CD4-positive, alpha-beta T cell treated with Interleukin-15 for 1 hour (primary cell): Measurements from ENCODE around the gene CCDC102A.
A peak's percentile ranks its signal among the peaks of the same experiment; 100 is the strongest.
"Not testable (repeated sequence)": the region's sequence is repeated elsewhere in the genome, so short reads cannot be mapped to it uniquely, and the experiment has no call there.

ENCODE experiments used
- DNase-seq: peaks from one replicate; pipeline ENCODE4 v3.0.0-alpha.2; 2020

CCDC102A gene

DNA sequence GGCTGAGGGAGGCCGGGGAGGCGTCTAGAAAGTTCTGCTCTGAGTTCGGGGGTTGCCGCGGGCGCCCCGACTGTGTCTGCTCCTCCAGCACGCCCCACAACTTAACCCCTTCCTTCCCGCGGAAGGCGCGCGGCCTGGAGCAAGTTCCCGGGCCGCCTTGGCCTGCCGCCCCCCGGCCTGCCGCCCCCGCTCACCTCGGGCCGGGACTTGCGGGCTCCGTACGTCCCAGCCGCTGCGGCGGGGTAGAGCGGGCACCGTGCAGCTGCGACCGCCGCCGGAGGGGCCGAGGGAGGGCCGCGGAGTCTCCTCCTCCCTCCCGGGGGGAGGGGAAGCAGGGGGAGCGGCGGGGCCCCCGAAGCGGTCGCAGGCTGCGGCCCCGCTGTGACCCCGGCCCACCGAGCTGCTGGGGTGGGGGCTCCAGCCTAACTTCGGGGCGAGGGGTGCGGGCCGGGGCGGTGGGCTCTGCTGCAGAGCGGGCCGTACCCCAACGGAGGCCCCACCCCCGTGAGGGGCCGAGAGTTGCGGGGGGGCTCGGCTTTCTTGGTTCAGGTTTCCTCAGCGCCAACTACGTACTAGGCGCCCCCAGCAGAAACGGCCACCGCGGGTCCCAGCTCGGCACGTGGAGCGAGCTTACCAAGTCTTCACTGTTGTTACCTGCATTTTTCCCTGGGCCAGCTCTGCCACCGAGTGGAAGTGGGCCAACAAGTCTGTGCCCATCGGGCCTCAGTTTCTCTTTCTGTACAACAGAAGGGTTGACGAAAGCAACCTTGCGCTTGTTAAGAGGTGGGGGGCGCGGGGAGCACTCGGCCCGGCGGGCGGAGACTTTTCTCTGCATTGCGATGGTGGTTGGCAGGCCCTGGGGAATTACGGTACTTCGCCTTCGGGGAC is at the start of gene CCDC102A:
Gene CCDC102A (minus strand): TSS at position 266 of the 888 bp plus-strand sequence. CDS start 7,394 bp downstream, outside the sequence.
- DNase-seq: peak; percentile 59

DNA sequence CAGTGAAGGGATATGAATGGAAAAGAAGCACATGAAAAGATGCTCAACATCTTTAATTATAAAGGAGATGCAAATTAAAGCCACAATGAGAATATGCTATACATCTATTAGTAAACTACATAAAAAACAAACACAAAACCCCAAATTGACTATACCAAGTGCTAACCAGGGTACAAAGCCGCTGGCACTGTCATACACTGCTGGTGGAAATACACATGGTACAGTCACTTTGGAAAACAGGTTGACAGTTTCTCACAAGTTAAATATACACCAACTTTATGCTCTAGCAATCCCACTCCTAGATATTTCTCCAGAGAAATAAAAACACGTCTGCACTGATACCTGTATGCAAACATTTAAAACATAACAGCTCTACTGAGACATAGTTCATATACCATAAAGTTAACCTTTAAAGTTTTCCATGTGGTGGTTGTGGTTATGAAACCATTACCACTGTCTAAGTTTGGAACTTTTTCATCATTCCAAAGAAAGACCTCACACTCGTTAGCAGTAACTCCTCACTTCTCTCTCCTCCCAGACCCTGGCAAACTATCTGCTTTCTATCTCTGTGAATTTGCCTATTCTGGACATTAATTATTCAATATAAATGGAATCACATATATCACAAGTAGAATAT is 48.8 kb upstream of the CCDC102A start:
- DNase-seq: no peak

DNA sequence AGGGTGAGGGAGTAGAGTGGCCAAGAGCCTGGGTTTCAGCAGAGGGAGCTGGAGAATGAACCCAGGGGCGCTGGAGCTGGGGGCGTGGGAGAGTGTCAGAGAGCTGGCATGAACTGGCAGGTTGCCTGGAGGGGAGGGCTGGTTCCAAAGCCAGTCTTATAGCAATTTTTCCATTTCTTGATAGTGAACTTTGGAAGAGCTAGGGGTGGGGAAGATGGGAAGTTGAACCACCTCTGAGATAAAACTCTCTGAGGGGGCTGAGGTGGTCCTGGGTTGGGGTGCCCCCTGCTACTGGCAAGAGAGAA is 42.9 kb upstream of the CCDC102A start:
- DNase-seq: no peak

DNA sequence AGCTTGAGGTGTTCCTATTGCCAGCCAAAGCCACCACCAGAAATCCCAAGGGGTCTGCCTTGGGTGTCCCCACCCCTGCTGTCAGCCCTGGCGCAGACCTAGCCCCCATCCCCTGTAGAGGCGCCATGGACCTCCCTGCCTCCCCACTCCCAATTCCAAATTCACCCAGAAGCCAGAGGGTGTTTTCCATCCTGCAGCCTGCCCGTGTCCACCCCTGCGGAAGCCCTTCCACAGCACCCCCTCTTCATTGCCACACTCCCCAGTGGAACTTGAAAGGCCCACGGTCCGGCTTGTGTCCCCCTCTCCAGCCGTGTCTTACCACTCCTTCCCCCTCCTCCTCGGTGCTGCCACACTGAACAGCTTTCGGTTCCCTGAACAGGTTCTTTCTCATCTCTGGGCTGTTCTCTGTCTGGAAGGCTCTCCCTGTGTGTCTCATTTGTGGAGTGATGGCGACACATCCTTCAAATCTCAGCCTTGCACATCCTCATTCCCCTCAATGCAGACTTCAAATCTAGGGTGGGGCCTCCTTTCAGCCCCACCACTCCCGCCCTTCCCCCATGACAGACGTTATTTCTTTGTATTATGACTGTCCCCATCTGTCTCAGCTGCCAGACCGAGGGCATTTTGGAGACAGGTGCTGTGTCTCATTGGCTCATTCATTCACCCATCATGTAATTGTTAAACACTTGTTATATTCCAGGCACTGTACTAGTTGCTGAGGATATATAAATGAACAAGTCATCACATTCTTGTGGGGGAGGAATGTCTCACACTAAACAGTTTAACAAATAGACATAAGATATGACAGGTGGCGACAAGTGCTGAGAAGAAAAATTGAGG is 42.4 kb upstream of the CCDC102A start:
- no peak for DNase-seq

DNA sequence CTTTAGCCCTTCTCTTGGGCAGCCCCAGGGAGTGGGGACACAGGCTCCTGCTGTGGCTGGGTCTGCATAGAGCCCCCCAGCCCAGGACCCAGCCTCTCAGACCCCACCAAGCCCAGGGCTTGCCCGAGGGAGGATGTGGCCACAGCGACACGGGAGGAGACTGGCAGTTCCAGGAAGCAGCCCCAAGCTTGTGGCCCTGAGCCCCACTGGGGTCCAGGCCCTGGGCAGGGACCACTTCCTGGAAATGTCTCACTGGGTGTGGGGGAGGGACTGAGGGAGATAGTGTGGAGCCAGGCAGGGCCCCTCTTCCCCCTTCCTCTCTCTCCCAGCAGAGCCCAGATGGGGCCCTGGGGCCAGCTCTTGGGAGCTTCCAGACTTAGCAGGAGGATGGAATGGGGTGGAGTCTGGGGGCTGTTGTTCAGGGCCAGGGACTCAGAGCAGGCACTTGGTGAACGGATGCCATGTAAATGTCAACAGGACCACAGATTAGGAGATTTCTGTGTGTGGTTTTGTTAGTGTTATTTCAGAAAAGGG is 41.4 kb upstream of the CCDC102A start:
- DNase-seq: no peak

DNA sequence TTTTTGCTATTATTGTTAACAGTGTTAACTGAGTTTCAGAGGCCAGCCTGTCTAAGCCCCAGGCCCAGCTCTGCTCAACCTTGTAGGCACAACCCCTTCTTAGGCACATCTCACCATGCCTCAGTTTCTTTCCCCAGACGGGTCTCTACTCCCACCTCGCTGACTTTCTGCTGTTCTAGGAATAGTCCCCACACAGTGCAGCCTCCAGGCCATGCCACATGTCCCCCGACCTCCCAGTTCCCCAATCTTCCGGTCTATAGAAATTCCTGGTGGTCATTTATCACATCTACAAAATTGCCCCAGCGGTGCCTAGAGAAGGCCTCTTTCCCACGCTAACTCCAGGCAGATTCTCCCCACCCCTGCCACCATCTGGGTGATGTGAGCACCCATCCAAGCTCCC is 40.8 kb upstream of the CCDC102A start:
- no peak for DNase-seq

DNA sequence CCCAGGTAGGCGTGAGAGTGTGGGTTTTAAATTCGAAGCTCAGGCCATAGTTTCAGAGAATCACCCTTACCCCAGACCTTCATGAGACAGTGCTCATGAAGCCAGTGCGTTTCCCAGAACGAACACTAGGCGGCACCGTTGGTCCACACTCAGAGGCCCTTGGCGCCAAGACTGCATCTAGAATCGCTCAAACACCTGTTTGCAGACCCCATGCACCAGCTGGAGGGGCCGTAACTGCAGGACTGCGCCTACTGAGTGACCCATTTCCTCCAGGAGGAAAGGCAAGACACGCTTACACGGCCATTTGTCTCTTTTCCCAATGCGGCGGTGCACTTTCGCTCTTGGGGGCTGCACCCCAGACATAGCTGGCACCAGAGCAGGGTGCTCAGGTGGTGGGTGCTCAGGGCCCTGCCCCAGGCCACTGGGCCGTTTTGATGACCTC is 40.1 kb upstream of the CCDC102A start:
- peak; percentile 73 for DNase-seq

DNA sequence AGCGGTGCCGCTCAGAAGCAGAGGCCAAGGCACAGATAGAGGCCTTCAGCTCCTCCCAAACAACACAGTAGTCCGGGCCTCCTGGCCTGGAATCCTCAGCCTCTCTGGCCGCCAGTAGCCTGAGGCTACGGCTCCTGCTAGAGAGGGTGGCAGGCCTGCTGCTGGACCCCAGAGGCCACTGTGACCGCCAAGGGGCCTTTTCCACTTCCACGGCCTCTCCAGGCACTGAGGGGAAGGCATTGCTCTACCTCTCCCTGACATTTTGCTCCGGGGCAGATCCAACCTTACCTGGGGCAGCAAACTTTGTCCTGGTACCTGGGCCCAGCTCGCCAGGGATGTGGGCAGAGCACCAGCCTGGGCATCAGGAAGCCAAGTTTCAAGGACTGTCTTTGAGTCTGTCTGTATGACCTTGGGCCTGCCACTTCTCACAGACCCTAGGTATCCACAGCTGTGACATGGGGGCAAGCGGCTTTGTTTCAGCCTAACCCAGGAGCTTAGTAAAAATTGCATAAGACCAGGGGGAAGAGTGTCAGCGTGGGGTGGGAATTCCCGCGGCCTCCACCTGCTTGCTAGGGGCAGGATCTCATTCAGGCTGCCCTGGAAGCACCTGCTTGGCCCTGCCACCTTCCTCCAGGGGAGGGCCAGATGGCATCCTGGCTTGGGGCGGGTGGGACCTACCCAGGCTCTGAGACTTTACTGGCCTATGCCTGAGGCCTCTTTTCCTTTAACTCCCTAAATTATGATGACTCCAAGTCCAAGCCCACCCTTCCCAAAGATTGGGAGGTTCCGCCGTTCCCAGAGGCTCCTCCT is 39.3 kb upstream of the CCDC102A start:
- DNase-seq: no peak

DNA sequence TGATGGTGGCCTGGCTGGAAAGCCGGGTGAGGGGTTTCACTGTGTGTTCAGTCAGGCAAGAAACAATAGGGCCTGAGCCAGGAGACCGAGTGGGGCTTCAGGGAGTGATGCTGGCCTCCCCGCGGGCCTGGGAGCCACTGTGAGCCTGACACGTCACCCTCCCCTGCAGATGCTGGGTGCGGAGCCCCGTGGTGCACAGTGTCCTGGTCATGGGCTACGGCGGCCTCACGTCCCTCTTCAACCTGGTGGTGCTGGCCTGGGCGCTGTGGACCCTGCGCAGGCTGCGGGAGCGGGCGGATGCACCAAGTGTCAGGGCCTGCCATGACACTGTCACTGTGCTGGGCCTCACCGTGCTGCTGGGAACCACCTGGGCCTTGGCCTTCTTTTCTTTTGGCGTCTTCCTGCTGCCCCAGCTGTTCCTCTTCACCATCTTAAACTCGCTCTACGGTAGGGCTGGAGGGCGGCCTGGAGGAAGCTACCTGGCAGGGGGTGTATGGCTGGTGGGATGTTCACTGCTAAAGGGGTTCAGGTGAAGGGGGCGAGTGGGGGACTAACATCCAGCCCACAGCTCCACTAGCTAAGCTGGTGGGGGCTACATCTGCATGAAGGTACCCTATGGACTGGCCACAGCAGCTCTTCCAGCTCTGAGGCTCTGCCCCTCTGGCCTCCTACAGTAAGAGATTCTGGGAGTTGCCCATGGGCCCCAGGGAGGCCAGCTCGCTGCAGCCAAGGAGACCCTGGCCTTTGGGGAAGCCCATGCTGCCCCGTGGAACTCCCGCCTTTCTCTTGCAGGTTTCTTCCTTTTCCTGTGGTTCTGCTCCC is 38.5 kb upstream of the CCDC102A start:
- no peak for DNase-seq

DNA sequence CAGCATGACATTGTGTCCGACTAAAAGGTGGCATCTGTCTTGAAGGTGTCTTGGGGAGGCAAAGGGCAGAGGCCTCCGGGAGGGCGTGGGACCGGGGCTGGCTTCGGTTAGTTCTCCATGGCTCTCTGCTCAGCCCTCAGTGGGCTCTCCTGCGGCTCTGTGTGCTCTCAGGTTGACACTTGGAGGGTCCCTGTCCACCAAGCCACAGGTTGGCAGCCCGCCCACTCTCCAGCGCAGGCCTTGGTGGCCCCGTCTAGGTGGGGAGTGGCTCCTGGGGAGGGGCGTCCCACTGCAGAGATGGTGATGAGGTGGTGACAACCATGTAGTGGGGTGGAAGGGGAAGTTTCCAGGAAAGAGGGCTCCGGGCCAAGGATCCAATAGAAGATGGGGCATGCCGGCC is 37.7 kb upstream of the CCDC102A start:
- DNase-seq: no peak

DNA sequence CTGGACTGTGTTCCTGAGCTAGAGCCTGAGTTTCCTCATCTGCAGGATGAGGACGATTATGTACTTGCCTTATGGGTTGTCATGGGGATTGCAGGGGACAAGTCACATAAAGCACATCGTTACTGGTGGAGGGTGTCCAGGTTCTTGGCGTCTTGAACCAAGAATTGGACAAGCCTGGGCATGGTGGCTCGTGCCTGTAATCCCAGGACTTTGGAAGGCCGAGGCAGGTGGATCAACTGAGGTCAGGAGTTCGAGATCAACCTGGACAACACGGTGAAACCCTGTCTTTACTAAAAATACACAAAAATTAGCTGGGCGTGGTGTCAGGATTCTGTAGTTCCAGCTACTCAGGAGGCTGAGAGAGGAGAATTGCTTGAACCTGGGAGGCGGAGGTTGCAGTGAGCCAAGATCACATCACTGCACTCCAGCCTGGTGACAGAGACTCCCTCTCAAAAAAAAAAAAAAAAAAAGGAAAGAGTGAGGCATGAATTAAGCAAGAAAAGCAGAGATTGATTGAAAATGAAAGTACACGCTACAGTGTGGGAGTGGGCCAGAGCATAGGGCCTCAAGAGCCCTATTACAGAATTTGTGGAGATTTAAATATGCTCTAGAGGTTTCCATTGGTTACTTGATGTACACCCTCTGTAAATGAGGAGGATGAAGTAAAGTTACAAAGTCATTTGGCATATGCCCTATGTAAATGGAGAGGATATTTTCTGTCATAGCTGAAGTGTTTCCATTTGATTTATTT is 36.8 kb upstream of the CCDC102A start:
- DNase-seq: no peak

DNA sequence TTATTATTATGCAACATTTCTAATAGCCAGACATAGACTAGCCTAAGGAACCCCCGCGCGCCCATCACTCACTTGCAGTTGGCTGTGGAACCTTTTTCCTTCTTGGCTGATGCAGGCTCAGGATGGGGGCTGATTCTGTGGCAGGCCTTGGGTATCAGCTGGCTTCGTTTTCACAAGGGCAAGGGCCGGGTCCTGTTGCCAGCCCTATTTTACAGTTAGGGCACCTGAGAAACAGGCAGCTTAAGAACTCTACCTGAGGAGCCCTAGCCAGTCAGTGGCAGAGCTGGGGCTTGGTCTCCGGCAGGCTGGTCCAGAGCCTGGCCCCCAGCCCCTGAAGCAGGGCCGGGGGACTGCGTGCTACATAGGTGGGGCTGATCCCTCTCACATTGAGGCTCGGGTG is 34.7 kb upstream of the CCDC102A start:
- DNase-seq: no peak

DNA sequence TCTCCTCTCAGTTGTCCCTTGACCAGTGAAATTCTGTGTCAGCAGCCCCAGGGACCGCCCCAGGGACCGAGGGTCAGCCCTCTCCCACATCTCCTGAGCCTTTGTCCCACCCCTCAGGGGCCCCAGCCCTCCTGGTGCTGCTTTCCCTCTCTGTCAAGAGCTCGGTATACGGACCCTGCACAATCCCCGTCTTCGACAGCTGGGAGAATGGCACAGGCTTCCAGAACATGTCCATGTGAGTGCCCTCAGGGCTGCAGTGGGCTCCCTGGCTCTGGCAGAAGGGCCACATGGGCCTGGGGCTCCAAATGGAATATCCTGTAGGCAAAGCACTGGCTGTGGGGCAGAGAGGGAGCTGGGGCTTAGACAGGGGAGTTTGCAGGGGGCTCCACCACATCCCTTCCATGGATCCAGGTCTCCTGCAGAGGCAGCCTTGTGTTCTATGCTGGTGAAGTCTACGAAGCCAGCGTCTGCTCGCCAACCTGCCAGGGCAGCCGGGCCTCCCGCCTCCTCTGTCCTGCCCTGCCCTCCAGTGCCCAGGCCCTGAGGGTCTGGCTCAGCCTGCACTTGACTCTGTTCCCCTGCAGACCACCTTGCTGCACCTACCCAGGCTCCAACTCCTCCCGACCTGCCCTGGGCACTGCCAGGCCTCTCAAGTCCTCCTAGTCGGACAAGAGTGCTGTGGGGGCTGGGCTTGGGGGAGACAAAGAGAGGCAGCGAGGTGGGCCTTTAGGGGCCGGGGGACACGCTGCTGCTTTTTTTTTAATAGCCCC is 34.1 kb upstream of the CCDC102A start:
- DNase-seq: no peak

DNA sequence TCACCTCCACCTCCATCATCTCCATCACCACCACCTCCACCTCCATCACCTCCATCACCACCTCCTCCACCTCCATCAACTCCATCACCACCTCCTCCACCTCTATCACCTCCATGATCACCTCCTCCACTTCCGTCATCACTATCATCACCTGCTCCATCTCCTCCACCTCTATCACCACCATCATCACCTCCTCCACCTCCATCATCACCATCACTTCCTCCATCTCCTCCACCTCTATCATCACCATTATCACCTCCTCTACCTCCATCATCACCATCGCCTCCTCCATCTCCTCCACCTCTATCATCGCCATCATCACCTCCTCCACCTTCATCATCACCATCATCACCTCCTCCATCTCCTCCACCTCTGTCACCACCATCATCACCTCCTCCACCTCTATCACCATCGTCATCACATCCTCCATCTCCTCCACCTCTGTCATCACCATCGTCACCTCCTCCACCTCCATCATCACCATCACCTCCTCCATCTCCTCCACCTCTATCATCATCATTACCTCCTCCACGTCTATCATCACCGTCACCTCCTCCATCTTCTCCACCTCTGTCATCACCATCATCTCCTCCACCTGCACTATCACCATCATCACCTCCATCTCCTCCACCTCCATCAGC is 33.1 kb upstream of the CCDC102A start:
- no peak for DNase-seq

DNA sequence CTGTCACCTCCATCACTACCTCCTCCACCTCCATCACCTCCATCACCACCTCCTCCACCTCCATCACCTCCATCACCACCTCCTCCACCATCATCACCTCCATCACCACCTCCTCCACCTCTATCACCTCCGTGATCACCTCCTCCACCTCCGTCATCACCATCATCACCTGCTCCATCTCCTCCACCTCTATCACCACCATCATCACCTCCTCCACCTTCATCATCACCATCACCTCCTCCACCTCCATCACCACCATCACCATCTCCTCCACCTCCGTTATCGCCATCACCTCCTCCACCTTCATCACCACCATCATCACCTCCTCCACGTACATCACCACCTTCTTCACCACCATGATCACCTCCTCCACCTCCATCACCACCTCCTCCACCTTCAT is 32.4 kb upstream of the CCDC102A start:
- not testable (repeated sequence) for DNase-seq

DNA sequence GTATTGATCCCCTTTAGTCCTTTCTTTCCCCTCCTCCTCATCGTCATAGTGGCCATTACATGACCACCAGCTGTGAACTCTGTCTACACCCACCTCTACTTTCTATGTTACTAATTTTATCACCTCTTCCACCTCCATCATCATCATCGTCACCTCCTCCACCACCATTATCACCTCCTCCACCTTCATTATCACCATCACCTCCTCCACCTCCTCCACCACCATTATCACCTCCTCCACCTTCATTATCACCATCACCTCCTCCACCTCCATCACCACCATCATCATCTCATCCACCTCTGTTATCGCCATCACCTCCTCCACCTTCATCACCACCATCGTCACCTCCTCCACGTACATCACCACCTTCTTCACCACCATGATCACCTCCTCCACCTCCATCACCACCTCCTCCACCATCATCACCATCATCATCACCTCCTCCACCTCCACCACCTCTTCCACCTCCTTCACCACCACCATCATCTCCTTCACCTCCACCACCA is 31.9 kb upstream of the CCDC102A start:
- DNase-seq: no peak

DNA sequence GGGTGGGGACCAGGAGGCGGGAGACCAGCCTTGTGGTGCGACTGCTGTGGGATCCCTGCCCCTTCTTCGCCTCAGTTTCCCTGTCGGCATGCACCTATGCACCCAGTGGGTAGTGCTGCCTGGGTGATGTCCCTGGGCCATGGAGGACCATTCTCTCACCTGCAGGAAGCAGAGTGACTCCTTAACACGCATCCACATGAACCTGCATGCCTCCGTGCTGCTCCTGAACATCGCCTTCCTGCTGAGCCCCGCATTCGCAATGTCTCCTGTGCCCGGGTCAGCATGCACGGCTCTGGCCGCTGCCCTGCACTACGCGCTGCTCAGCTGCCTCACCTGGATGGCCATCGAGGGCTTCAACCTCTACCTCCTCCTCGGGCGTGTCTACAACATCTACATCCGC is 31.3 kb upstream of the CCDC102A start:
- DNase-seq: no peak

DNA sequence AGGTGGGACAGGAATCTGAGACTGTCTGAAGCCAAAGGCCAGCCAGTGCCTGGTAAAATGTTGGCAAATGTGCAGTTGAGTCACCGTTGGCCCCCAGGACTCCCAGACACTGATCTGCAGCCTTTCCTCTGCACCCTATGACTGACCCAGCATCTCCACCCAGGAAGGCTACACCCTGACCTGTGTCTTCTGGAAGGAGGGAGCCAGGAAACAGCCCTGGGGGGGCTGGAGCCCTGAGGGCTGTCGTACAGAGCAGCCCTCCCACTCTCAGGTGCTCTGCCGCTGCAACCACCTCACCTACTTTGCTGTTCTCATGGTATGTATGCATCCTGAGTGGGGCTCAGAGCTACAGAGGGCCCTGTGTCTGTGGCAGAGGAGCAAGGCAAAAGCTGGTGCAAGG is 30.1 kb upstream of the CCDC102A start:
- DNase-seq: no peak

DNA sequence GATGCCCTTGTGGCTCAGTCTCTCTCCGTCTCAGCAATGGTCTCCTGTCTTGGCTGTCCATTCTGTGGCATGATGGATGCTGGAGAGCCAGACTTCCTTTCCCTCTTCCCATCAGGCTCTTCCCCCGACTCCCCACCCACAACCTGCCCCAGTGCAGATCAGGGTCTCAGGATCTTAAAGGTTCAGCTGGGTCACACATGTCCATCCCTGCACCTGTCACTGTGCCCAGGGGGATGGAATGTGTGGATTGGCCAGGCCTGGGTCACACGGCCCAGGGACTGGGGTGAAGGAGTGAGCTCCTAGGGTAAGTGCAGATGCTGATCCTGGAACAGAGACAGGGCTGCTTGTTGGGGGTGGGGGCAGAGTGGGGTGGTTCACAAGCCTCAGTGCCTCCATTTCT is 29.1 kb upstream of the CCDC102A start:
- no peak for DNase-seq
